ENCODE data around the gene APP.

- TF ChIP-seq POLR2A (IDR thresholded peaks at IDR 0.05; ENCODE audit: low read depth, low read length), result no peak
- no peak for TF ChIP-seq POLR2AphosphoS5 (IDR thresholded peaks at IDR 0.05; ENCODE audit: low read depth, low read length)
Measured at GRCh38 chr21:26110715-26111114, 59.9 kb downstream of the APP start.
